ENCODE results near the gene ITIH5. TPM values are rescaled to one million over a fixed set of nuclear protein-coding genes. Genes with fewer than 3 reads are reported as not detected.
"Not testable (repeated sequence)": the region's sequence is repeated elsewhere in the genome, so short reads cannot be mapped to it uniquely, and the experiment has no call there.

Gene ITIH5
- total RNA-seq, 2 experiments from 2014 or later = not detected

DNA sequence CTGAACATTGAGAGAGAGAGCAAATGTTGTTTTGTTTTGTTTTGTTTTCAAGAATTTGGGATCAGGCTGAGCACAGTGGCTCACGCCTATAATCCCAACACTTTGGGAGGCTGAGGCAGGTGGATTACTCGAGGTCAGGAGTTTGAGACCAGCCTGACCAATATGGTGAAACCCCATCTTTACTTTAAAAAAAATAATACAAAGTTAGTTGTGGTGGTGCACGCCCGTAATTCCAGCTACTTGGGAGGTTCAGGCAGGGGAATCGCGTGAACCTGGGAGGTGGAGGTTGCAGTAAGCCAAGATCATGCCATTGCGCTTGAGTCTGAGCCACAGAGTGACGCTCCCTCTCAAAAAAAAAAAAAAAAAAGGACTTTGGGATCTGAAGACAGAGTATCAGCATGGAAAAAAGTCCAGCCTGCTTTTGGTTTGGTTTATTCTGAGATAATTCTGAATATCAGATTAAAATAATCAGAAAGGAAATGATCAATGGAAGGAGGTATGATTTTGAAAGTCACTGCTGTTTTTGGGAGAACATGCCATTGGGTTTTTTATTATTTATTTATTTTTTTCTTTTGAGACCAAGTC is 34.5 kb upstream of the ITIH5 start:
- no peak overlapping the region for H3K4me3 Mint-ChIP-seq
- H3K27ac Mint-ChIP-seq = no peak overlapping the region

GRCh38 chr10:7700577-7701125 is 33.9 kb upstream of the ITIH5 start:
- Mint-ChIP-seq H3K4me3 (no peak overlapping the region), H3K36me3 (ENCODE audit: low read depth) (no peaks in the 10 kb centered on the region), H3K27ac (no peak overlapping the region), H3K4me1 (no peaks in the 10 kb centered on the region), H3K27me3 (peaks cover 16% of the 10 kb centered on the region), H3K9me3 (no peaks in the 10 kb centered on the region)
- ChIA-PET CTCF (interaction anchor here (1.0 kb wide), 1 partner anchor 14 kb away, joined by 4 read pairs; no protein-coding TSS in a partner anchor), POLR2A (no interaction called here)
- no peak for DNase-seq

More for the DNA sequence above, 34.5 kb upstream of the ITIH5 start:
- no peaks in the 10 kb centered on the region for H3K36me3 Mint-ChIP-seq (ENCODE audit: low read depth)
- ChIA-PET CTCF (no interaction called here), POLR2A (no interaction called here)
- no peak for DNase-seq
- H3K27me3 Mint-ChIP-seq = peaks cover 16% of the 10 kb centered on the region
- no peaks in the 10 kb centered on the region for H3K4me1 Mint-ChIP-seq
- no peaks in the 10 kb centered on the region for H3K9me3 Mint-ChIP-seq

DNA sequence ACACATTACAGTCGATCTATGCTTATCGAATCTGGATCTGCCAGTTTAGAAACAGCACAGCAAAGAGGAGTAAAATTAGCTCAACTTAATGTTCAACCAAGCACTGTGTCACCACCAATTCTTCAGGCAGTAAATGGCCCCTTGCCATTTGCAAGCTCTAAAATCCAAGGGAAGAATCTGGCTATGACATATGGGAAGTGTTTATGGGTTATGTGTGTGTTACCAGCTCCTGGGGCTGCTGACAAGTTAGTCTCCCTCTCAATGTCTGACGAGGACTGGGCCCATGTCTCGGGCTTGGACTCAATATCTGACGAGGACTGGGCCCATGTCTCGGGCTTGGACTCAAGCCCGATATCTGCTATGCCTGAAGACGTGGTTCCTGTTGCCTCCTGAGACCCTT is 30.7 kb upstream of the ITIH5 start:
- peaks cover 4% of the 10 kb centered on the region for H3K36me3 Mint-ChIP-seq (ENCODE audit: low read depth)
- H3K4me1 Mint-ChIP-seq = no peaks in the 10 kb centered on the region
- peaks cover 2% of the 10 kb centered on the region for H3K27me3 Mint-ChIP-seq
- no peak overlapping the region for H3K27ac Mint-ChIP-seq
- H3K4me3 Mint-ChIP-seq = no peak overlapping the region
- CTCF ChIA-PET = interaction anchor here (1.4 to 2.5 kb wide), 2 partner anchors 9 to 11 kb away, joined by 4 to 11 read pairs; no protein-coding TSS in a partner anchor
- no peak for DNase-seq
- H3K9me3 Mint-ChIP-seq = peaks cover 10% of the 10 kb centered on the region
- POLR2A ChIA-PET = no interaction called here

- POLR2A ChIA-PET = no interaction called here
- CTCF ChIA-PET = interaction anchor here (2.1 kb wide), 1 partner anchor 10 kb away, joined by 7 read pairs; no protein-coding TSS in a partner anchor
- Mint-ChIP-seq H3K27me3 (no peaks in the 10 kb centered on the region), H3K4me3 (no peak overlapping the region), H3K4me1 (no peaks in the 10 kb centered on the region), H3K27ac (no peak overlapping the region), H3K9me3 (peaks cover 10% of the 10 kb centered on the region), H3K36me3 (ENCODE audit: low read depth) (peaks cover 4% of the 10 kb centered on the region)
- DNase-seq = no peak
Measured at GRCh38 chr10:7696545-7696944, 29.8 kb upstream of the ITIH5 start.

DNA sequence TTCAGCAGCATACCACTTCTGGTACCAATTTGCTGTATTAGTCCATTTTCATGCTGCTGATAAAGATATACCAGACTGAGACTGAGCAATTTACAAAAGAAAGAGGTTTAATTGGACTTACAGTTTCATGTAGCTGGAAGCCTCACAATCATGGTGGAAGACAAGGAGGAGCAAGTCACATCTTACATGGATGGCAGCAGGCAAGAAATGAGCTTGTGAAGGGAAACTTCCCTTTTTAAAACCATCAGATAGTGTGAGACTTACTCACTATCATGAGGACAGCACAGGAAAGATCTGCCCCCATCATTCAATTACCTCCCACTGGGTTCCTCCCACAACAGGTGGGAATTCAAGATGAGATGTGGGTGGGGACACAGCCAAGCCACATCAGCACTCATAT is 26.4 kb upstream of the ITIH5 start:
- H3K4me3 Mint-ChIP-seq; DNase-seq; H3K27ac Mint-ChIP-seq; H3K36me3 Mint-ChIP-seq (ENCODE audit: low read depth); POLR2A ChIA-PET; CTCF ChIA-PET; H3K4me1 Mint-ChIP-seq; H3K27me3 Mint-ChIP-seq: not testable (repeated sequence)
- peaks cover 19% of the 10 kb centered on the region for H3K9me3 Mint-ChIP-seq

DNA sequence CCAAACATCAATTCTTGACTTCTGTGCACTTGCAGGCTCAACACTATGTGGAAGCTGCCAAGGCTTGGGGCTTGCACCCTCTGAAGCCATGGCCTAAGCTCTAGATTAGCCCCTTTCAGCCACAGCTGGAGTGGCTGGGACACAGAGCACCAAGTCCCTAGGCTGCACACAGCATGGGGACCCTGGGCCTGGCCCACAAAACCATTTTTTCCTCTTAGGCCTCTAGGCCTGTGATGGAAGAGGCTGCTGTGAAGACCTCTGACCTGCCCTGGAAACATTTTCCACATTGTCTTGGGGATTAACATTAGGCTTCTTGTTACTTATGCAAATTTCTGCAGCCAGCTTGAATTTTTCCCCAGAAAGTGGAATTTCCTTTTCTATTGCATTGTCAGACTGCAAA is 25.6 kb upstream of the ITIH5 start:
- DNase-seq; CTCF ChIA-PET; H3K27me3 Mint-ChIP-seq; H3K4me3 Mint-ChIP-seq; H3K27ac Mint-ChIP-seq; H3K36me3 Mint-ChIP-seq (ENCODE audit: low read depth); H3K4me1 Mint-ChIP-seq; POLR2A ChIA-PET: not testable (repeated sequence)
- peaks cover 19% of the 10 kb centered on the region for H3K9me3 Mint-ChIP-seq

GRCh38 chr10:7690885-7691597 is 24.3 kb upstream of the ITIH5 start:
- H3K27ac Mint-ChIP-seq; DNase-seq; POLR2A ChIA-PET; H3K4me3 Mint-ChIP-seq; H3K27me3 Mint-ChIP-seq; H3K4me1 Mint-ChIP-seq; H3K36me3 Mint-ChIP-seq (ENCODE audit: low read depth): not testable (repeated sequence)
- CTCF ChIA-PET = interaction anchor here (0.7 kb wide), 1 partner anchor 139 kb away, joined by 4 read pairs; no protein-coding TSS in a partner anchor
- peaks cover 19% of the 10 kb centered on the region for H3K9me3 Mint-ChIP-seq

DNA sequence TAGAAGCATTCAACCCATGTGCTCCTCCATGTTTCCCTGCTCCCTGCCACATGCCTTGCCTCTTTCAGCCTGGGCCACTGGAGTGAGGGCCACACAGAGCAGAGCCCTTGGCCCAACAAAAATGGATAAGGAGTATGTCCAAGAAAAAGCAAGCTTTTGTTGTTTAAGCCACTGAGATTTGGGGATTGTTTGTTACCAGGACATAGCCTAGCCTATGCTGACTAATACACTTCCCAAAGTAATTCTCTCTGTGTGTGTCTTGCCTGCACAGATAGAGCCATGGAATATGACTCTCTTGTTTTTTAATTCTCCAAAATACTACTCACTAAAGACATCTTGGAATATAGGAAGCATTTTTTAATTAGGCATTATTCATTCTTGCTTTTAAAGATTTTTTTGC is 22.8 kb upstream of the ITIH5 start:
- POLR2A ChIA-PET = no interaction called here
- Mint-ChIP-seq H3K27ac (no peak overlapping the region), H3K4me3 (no peak overlapping the region), H3K36me3 (ENCODE audit: low read depth) (peaks cover 4% of the 10 kb centered on the region), H3K4me1 (peaks cover 3% of the 10 kb centered on the region), H3K27me3 (no peaks in the 10 kb centered on the region), H3K9me3 (peaks cover 19% of the 10 kb centered on the region)
- CTCF ChIA-PET = interaction anchor here (3.0 kb wide), 1 partner anchor 9 kb away, joined by 11 read pairs; no protein-coding TSS in a partner anchor
- DNase-seq = no peak

- H3K4me3 Mint-ChIP-seq = no peak overlapping the region
- no peaks in the 10 kb centered on the region for H3K36me3 Mint-ChIP-seq (ENCODE audit: low read depth)
- ChIA-PET CTCF (interaction anchor here (0.6 to 3.5 kb wide), 26 partner anchors 9 to 808 kb away, joined by 3 to 29 read pairs (median 4); partner anchors contain the start of genes ATP5F1C, ITIH2 and SFMBT2), POLR2A (no interaction called here)
- peaks cover 9% of the 10 kb centered on the region for H3K9me3 Mint-ChIP-seq
- H3K4me1 Mint-ChIP-seq = peaks cover 3% of the 10 kb centered on the region
- H3K27ac Mint-ChIP-seq = no peak overlapping the region
- peak; percentile 87 for DNase-seq
- H3K27me3 Mint-ChIP-seq = peaks cover 15% of the 10 kb centered on the region
Measured at GRCh38 chr10:7687228-7687907, 20.6 kb upstream of the ITIH5 start.

DNA sequence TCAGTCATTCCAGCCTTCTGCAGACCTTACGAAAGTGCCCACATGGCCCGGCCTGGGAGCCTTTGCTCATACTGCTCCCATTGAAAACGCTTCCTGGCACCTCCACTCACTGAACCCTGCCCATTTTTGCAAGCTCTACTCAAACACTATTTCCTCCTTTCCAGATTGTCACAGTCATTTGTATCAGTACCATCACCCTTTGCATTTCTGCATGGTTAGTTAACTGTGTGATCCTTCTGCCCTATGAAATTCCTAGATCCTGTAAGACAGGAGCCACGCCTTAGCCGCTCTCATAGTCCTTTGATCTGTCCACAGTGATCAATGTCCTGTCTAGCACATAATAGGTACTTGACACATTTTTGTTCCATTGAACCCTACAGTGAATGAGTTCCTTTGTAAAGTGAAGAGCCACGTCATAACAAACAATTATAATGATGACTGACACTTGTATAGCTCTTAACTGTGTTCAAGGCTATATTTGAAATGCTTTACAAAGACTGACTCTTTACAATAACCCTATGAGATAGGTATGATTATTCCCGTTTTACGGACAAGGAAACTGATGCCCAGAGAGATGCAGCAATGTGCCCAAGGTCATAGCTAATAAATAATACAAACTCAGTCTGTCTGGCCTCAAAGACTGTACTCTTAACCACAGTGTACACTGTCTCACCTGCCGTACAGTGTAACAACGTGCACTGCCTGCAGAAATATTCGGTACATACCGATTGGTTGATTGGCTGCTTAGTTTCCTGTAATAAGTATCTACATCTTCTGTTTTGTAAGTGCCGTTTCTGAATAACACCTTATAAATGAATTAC is 19.8 kb upstream of the ITIH5 start:
- H3K36me3 Mint-ChIP-seq (ENCODE audit: low read depth) = no peaks in the 10 kb centered on the region
- ChIA-PET POLR2A (no interaction called here), CTCF (interaction anchor here (0.6 to 3.5 kb wide), 24 partner anchors 9 to 812 kb away, joined by 3 to 29 read pairs (median 3); partner anchors contain the start of genes ATP5F1C, ITIH2 and SFMBT2)
- no peak for DNase-seq
- peaks cover 9% of the 10 kb centered on the region for H3K9me3 Mint-ChIP-seq
- peaks cover 3% of the 10 kb centered on the region for H3K4me1 Mint-ChIP-seq
- no peak overlapping the region for H3K27ac Mint-ChIP-seq
- no peak overlapping the region for H3K4me3 Mint-ChIP-seq
- H3K27me3 Mint-ChIP-seq = peaks cover 15% of the 10 kb centered on the region

DNA sequence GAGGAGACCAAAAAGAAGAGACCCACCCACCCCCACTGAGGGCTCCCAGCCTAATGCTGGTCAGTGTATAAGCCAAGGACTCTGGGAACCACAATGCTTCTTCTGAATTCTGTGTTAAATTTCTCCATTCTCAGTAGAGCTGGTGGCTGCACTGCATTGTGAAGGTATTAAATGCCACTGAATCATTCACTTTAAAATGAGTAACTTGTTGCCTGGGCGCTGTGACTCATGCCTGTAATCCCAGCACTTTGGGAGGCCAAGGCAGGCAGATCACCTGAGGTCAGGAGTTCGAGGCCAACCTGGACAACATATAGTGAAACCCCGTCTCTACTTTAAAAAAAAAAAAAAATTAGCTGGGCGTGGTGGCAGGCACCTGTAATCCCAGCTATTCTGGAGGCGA is 13.3 kb upstream of the ITIH5 start:
- H3K27me3 Mint-ChIP-seq = peaks cover 28% of the 10 kb centered on the region
- POLR2A ChIA-PET; H3K9me3 Mint-ChIP-seq; H3K27ac Mint-ChIP-seq; H3K4me3 Mint-ChIP-seq; CTCF ChIA-PET; H3K36me3 Mint-ChIP-seq (ENCODE audit: low read depth); H3K4me1 Mint-ChIP-seq; DNase-seq: not testable (repeated sequence)

DNA sequence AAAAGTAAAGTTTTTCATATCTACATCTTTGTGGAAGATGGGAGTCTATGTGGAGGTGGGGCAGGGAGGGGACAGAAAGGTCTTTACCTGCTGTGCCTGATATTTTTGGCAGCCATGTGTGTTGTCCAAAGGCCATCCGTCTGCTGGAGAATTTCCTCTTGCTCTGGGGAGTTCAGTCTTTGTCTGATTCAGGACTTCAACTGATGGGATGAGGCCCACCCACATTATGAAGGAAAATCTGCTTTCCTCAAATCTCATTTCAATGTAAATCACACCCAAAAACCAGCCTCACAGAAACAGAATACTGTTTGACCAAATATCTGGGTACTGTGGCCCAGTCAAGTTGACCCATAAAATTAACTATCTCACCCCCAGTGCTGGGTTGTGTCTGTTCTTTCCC is 12.5 kb upstream of the ITIH5 start:
- Mint-ChIP-seq H3K27me3 (peaks cover 31% of the 10 kb centered on the region), H3K4me3 (no peak overlapping the region), H3K4me1 (no peaks in the 10 kb centered on the region), H3K36me3 (ENCODE audit: low read depth) (no peaks in the 10 kb centered on the region), H3K27ac (no peak overlapping the region), H3K9me3 (no peaks in the 10 kb centered on the region)
- ChIA-PET POLR2A (no interaction called here), CTCF (no interaction called here)
- no peak for DNase-seq
